HG03571 (cell line): Measurements from ENCODE around the gene LRP5.
"Not testable (repeated sequence)": the region's sequence is repeated elsewhere in the genome, so short reads cannot be mapped to it uniquely, and the experiment has no call there.

Experiments
- ATAC-seq: cut with Tn5 transposase; IDR thresholded peaks from one replicate; pipeline ENCODE4 v1.9.1; 2021; ENCODE audit not compliant: unreplicated experiment

LRP5 gene

DNA sequence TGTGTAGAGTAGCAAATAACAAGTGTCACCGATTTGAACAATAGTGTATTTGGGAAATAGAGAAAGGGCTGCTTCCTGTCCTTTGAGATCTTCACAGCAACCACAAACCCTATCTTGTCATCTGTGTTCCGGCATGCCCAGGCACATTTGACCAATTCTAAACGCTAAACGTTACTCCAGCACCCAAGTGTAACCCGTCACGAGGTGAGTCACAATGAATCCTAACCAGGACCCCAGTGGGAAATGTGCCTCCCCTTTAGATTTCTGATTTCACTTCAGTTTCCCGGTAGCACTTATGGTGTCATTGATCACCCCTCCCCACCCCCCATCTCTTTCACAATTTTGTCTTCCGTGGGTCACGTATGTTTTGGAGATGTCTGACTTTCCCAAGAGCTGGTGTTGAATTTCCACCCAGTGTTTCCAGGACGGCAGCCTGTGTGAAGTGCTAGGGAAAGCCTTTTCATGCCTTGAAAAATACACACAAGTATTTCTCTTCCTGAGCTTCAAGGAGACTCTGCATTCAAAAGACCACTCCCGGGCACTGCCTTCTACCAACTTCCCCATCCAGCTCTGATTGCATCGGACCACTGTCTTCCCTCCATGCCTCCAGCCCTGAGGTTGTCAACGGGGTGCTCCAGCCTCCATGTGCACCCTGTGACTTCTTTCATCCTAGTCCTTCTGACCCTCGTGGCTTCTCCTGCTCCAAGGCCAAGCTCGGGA is 30.1 kb upstream of the LRP5 start:
- ATAC-seq = no peak

DNA sequence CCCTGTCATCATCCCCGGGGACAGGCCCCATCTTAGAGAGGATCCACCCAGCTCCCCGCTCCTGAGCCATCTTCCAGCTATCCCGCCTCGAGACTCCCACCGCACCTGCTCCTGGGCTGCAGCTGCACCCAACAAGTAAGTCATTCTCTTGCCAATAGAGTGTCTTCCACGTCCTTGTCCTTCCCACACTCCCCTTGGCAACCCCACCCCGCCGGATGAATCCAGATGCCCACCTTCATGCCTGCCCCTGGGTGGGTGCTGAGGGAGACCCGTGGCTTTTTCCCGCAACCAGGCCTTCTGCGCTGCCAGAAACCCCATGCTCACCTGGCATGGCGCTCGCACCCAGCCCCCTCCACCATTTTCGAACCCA is 29.5 kb upstream of the LRP5 start:
- ATAC-seq = no peak

DNA sequence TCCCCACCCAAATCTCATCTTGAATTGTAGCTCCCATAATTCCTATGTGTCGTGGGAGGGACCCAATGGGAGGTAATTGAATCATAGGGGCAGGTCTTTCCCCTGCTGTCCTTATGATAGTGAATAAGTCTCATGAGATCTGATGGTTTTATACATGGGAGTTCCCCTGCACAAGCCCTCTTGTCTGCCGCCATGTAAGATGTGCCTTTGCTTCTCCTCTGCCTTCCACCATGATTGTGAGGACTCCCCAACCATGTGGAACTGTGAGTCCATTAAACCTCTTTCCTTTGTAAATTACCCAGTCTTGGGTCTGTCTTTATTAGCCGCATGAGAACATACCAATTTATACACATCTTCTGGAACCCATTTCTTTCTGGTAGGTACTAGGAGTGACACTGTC is 27.8 kb upstream of the LRP5 start:
- ATAC-seq = not testable (repeated sequence)

DNA sequence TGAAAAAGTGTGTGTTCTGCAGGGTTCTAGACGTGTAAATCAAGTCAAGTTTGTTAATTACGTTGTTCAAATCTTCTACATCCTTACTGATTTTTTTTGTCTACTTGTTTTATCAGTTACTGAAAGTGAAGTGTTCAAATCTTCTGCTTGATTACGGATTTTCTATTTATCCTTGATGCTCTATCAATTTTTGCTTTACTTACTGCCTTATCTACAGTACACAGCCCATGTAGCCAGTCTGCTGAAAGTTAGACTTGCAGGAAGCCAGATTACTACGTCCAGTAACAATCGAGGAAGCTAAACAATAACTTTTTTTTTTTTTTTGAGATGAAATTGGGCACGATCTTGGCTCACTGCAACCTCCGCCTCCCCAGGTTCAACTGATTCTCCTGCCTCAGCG is 25.0 kb upstream of the LRP5 start:
- no peak for ATAC-seq

DNA sequence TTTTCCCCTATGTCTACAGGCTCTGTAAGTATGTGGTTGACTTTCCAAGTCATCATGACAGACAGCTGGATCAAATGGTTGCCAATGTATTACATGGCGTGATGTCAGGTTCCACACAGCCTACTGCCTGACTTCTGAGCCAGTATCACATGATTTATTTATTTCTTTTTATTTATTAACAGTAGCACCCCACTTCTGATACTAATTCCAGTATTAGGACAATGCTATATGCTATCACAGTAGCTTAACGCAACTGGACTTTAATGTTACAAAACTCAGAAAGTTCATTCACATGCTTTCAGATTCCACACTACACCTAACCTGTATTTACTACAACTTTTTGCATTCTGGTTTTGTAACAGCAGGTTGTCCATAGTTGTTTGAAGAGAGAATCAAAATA is 22.9 kb upstream of the LRP5 start:
- no peak for ATAC-seq

DNA sequence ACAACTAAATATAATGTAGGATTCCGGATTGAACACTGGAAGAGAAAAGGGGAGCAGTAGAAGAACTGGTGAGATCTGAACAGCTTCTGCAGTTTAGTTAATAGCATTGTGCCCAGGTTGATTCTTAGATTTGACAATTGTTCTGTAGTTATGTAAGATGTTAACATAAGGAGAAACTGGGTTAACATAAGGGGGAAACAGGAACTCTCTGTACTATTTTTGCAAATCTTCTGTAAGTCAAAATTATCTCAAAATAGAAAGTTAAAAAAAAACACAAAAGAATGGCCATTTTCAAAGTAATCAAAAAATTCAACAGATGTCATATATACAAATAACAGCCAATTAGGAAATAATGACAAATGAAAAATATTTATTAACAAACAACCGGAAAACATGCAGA is 18.7 kb upstream of the LRP5 start:
- ATAC-seq = no peak

DNA sequence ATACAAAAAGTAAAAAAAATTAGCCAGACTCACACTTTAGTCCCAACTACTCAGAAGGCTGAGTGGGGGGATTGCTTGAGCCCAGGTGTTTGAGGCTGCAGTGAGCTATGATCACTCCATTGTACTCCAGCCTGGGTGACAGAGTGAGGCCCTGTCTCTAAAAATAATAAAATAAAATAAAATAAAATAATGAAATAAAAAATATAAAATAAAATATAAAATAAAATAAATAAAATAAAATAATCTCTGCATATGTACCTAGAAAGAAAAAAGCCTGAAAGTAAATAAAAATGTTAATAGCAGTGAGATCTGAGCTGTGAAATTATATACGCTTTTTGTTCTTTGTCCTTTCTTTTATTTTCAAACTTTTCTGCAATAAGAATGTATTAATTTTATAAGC is 17.1 kb upstream of the LRP5 start:
- ATAC-seq = no peak

DNA sequence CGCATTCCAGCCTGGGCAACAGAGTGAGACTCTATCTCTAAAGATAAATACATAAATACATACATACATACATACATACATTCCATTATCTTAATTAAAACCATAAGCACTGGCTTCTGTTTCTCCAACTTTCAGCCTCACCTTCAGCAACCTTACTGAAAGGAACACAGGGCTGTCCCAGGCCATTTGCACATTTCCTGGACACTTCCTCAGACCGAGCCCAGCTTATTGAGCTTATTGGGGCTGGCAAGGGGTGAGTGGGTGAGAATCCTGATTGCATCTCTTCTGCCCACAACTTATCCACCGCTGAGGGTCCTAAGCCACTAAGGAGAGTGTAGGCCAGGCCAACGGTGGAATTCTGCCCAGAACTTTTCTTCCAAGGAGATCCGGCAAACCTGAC is 16.5 kb upstream of the LRP5 start:
- ATAC-seq = no peak

DNA sequence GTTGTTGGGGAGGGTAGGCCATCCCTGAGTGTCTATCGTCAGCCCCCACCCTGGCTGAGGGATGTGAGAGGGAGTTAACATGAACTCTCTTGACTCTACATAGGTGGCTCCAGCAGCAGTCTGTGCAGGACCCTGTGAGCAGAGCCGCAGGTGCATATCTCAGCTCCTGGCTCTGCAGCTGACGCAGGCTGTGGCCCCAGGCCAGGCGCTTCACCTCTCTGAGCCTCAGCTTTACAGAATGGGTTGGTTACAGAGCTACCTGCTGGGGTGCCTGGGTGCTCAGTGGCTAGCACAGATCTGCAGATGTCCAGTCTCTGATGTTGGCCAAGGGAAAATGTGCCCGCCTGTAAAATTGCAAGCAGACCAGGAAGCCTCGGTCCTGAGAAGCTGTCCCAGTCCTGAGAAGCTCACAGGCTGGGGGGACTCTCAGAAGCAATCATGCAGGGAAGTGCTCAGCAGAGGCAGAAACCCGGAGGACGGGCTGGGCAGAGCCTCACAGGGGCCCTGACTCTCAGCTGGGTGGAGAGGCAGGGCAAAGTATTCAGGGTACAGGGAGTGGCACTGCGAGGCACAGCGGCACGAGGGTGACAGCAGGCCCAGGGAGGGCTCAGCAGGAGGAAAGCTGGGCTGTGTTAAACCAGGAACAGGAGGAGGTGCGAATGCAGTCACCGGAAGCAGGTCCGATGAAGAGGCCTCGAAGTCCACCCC is 15.9 kb upstream of the LRP5 start:
- no peak for ATAC-seq

DNA sequence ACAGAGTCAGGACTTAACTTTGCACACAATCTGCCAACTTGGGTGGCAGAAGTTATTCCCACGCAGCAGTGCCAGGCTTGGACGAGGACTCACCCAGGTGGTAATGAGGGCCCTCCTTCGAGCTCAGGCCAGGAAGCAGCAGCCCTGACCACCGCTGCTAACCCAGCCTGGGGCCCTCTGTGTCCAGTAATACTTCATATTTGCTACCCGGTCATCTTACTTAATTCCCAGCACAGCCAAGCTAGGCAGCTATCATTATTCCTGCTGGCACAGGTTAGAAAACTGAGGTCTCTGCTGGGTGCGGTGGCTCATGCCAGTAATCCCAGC is 15.4 kb upstream of the LRP5 start:
- no peak for ATAC-seq

DNA sequence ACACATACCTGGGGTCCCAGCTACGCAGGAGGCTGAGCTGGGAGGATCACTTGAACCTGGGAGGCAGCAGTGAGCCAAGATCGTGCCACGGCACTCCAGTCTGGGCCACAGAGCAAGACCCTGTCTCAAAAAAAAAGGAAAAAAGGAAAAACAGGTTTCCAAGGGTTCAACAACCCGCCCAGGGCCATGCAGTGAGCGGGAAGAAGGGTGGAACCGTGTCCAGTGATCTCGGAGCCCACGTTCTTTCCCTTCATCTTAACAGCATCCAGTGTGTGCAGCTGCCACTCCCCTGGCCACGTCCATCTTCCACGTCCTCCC is 14.9 kb upstream of the LRP5 start:
- ATAC-seq = no peak

DNA sequence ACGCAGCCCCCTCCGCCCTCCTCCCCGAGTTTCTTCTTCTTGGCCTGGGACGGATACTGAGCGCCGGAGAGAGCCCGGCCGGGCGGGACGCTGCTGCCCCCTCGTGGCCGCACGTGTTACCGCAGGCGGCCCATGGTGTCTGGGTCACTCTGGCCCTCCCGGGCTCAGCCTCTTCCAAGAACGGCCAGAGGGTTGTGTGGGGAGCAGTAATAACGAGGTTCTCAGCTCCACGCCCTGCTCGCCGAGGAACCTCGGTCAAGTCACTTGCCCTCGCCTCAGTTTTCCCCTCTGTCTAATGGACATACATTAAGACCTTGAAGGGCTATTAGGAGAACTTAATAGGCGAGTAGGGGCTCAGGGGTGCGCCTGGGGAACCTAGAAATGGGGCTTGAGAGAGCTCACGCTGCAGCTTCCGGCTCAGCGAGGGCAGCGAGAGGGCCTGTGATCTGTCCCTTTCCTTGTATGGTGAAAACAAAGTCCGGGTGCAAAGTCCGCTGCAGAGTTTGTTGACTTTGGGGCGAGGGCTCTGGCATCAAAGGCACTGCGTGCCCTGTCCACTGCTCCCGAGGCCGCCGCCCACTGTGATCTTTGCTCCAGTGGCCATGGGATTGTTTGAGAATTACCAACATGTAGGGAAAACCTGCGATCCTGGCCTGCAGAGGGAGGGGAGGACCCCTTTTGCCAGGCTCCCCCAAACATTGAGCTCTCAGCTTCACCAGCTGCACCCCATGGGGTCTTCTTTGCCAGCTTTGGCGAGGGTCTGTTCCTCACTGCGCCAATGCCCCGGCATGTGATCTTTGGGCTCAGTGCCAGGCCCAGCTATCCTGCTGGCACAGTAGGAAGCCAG is 14.4 kb upstream of the LRP5 start:
- peak; percentile 57 for ATAC-seq

DNA sequence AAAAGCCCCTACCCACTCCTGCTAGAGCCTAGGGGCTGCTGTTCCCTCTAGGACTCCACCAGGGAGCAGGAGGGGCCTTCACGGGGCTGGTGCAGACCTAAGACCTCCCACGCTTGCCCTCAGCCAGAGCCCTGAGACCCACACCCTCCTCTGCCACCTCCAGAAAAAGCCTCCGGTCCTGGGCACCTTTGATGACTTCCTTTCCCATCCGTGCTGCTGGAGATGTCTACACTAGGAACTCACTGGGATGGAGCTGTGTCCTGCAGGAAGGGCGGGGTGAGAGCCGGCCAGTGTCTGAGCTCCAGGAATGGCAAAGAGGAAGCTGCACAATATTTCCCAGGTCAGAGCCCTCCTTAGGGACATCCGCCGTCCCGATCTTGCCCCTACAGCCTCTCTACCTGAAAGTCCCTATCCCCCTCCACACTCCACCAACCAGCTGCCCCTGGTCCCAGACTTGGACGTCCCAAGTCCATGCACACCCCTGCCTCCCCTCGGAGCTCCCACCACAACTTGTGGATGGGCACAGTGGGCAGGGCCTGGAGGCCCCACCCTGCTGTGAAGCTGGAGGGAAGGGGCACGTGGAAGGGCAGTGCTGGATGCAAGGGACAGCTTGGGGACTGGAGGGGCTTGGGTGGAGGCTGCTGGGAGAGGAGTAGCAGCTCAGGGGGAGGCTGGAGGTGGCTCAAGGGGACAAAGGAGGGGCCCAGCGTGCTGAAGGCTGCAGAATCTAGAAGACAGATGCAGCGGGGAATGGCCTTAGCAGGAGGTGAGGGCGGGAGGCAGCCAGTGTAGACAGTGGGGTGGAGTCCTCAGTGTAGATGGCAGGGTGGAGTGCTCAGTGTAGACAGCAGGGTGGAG is 13.5 kb upstream of the LRP5 start:
- ATAC-seq = no peak

DNA sequence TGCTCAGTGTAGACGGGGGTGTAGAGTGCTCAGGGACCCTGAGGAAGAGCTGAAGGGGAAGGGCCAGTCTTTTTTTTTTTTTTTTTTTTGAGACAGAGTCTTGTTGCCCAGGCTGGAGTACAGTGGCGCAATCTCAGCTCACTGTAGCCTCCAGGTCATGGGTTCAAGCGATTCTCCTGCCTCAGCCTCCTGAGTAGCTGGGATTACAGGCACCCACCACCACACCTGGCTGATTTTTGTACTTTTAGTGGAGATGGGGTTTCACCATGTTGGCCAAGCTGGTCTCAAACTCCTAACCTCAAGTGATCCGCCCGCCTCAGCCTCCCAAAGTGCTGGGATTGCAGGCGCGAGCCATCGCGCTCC is 12.9 kb upstream of the LRP5 start:
- ATAC-seq = not testable (repeated sequence)

DNA sequence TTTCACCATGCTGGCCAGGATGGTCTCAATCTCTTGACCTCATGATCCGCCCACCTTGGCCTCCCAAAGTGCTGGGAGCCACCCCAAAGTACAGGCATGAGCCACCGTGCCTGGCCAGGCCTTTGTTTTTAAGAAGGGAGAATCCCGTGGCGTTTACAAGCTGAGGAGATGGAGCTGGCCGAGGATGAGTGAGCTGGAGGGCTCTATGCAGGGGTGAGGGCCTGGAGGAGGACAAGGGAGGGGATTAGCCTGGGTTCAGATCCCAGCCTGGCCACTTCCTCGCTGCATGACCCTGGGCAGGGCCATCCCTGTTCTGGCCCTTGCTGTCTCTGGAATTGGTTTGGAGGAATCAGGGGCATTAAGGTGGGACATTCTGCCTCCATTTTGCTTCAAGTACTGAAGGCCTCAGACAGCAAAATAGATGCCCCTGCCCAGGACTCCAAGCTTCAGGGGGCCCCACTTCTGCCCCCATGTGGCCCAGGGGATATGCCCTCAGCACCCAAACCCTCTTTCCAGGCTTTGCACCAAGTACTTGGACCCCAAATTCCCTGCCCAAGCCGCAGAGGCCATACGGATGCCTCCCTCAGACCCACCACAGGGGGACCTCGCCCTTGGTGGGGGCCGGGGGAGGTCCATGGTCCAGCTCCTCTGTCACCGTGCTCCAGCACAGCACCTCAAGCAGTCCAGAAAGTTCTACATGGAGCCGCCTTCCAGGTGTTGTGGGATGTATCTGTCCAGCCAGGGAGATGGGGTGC is 12.1 kb upstream of the LRP5 start:
- ATAC-seq = no peak

DNA sequence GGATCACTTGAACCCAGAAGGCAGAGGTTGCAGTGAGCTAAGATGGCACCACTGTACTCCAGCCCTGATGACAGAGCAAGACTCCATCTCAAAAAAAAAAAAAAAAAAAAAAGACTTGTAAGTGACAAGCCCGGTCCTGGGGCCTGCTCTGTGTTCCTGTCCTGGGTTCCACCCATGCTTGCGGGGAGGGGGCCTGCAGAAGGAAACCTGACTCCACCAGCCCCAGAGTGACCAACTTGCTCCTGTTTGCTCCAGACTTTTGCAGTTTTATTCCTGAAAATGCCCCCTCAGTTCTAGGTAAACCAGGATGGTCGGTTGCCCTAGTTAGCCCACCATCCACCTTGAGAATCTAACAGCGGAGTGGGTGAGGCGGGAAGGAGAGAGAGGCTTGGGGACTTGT is 10.1 kb upstream of the LRP5 start:
- ATAC-seq = no peak

DNA sequence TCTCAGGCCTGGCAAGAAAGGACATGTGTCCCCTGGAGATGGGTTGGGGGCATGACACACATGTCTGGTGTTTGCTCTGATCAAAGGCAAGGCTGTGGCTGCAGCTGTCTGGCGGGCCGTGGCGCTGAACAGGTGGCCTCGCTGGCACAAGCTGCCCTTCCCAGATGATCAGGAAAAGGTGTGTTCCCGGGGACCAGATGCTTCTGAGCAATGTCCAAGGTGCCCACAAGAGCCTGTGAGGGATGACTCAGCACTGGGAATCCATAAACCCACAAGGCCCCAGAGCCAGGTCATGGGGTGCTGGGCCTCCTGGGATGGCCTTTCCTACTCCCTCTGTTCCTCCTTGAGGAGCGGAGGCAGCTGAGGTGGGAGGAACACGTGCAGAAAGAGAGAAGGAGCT is 9.7 kb upstream of the LRP5 start:
- no peak for ATAC-seq

DNA sequence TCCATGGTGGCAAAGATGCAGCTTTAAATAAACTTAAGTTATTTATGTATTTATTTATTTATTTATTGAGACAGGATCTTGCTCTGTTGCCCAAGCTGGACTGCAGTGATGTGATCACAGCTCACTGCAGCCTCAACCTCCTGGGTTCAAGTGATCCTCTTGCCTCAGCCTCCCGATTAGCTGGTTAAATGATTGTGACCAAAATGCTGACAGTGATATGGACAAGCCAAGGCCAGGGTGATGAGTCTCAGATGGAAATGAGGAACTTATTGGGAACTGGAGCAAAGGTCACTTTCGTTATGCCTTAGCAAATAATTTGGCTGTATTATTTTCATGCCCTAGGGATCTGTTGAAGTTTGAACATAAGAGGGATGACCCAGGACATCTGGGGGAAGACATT is 9.3 kb upstream of the LRP5 start:
- ATAC-seq = no peak

DNA sequence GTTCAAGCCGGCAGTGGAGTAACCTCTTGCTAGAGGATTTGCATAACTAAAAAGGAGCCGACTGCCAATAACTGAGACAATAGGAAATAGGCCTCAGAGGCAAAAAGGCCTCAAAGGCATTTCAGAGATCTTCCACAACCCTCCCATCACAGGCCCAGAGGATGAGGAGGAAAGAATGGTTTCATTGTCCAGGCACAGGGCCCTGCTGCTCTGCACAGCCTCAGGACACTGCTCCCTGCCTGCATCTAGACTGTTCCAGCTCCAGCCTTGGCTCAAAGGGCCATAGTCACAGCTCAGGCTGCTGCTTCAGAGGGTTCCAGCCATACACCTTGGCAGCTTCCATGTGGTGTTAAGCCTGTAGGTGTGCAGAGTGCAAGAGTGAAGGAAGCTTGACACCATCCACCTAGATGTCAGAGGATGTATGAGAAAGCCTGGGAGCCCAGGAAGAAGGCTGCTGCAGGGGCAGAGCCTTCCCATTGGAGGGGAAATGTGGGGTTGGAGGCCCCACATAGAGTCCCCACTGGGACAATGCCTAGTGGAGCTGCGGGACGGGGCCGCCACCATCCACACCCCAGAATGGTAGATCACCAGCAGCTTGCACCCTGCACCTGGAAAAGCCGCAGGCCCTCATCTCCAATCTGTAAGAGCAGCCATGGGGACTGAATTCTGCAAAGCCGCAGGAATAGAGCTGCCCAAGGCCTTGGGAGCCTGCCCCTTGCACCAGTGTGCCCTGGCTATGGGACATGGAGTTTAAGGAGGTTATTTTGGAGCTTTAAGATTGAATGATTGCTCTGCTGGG is 8.2 kb upstream of the LRP5 start:
- no peak for ATAC-seq

DNA sequence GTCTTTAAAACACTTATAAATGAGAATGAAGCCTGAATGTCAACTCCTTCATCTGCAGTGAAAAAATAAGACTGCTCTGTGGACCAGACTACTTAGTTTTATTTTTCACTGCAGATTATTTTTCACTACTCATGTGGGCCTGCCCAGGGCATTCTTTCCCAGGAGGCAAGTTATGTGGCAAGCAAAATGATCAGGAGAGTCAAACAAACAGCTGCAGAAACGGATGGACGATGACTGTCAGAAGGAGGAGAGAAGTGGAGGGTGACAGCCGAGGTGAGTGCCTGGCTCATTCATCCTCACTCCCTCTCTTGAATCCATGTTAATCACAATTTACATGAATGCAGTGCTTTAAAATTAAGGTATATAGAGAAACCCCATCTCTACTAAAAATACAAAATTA is 5.8 kb upstream of the LRP5 start:
- ATAC-seq = no peak
